ENCODE data around the gene PRDX3. TPM values are rescaled to one million over a fixed set of nuclear protein-coding genes. Genes with fewer than 3 reads are reported as not detected.

Gene PRDX3
- total RNA-seq, 2 donors from 2014 or later, result 125 to 134 TPM

GRCh38 chr10:119120413-119120867, 58.2 kb downstream of the PRDX3 start:
- H3K9me3 Mint-ChIP-seq, result no peaks in the 10 kb centered on the region
- no peak overlapping the region for H3K4me3 Mint-ChIP-seq
- peaks cover 14% of the 10 kb centered on the region for H3K4me1 Mint-ChIP-seq (ENCODE audit: low read depth)
- peaks cover 4 to 20% of the 10 kb centered on the region in 2 donors for H3K36me3 Mint-ChIP-seq (ENCODE audit: insufficient read depth in 2 of 2)
- DNase-seq (no peak), ATAC-seq (replicated peaks in 1 of 2) (peak; percentile 51 to 81)
- no peak overlapping the region for H3K27ac Mint-ChIP-seq
- no peaks in the 10 kb centered on the region for H3K27me3 Mint-ChIP-seq (ENCODE audit: low read depth)

- Mint-ChIP-seq H3K27me3 (ENCODE audit: low read depth) (no peaks in the 10 kb centered on the region), H3K4me1 (ENCODE audit: low read depth) (peaks cover 15% of the 10 kb centered on the region), H3K9me3 (no peaks in the 10 kb centered on the region), H3K4me3 (no peak overlapping the region), H3K36me3 (ENCODE audit: insufficient read depth in 2 of 2) (peaks cover 5 to 22% of the 10 kb centered on the region in 2 donors), H3K27ac (no peak overlapping the region)
- DNase-seq (no peak), ATAC-seq (replicated peaks in 1 of 2) (no peak)
These were observed 59.2 kb downstream of the PRDX3 start for GRCh38 chr10:119119400-119119799.

- Mint-ChIP-seq H3K27me3 (ENCODE audit: low read depth) (no peaks in the 10 kb centered on the region), H3K9me3 (no peaks in the 10 kb centered on the region), H3K36me3 (ENCODE audit: insufficient read depth in 2 of 2) (peaks cover 9 to 28% of the 10 kb centered on the region in 2 donors), H3K4me1 (ENCODE audit: low read depth) (peaks cover 23% of the 10 kb centered on the region), H3K27ac (no peak overlapping the region), H3K4me3 (no peak overlapping the region)
- ATAC-seq (replicated peaks in 1 of 2) (no peak), DNase-seq (no peak)
These were observed 60.4 kb downstream of the PRDX3 start for GRCh38 chr10:119118231-119118630.

Other genes starting within 250 kb of the PRDX3 start
- under 1 TPM; 0.31 to 0.37 TPM for gene NANOS1, start 149.1 kb downstream of the PRDX3 start, total RNA-seq
- gene EIF3A, start 98.0 kb downstream of the PRDX3 start, total RNA-seq, result 100 to 1,000 TPM; 160 to 164 TPM
- gene DENND10, start 74.7 kb downstream of the PRDX3 start, total RNA-seq, result 10 to 100 TPM; 39.4 to 41.3 TPM
- gene SFXN4, start 13.1 kb downstream of the PRDX3 start, total RNA-seq, result 10 to 100 TPM; 31.0 to 35.1 TPM
- 10 to 100 TPM; 24.8 to 28.1 TPM for gene GRK5, start 28.8 kb upstream of the PRDX3 start, total RNA-seq

Data from activated T-cell treated with anti-CD3 and anti-CD28 coated beads, Interleukin-2, amount 50 U/mL, for 72 hours (primary cell).